Measurements from ENCODE around the gene SUMO3.

DNA sequence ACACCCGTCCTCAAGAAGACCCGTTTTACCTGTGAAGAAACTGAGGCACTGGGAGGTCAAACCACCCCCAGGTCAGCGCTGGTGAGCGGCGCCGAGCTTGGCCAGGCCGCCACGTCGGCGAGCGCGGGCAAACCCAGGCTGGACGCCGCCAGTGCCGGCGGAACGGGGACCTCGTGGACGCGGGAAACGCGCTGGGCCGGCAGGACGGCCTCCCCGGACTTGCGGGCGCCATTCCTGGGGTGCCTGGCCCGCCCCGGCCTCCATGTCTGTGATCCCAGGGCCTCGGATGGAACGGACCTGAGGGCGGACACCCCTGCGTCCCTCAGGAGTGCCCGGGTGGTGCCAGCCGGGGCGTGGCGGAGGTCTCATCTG, 764 bp upstream of the SUMO3 start:
- TF ChIP-seq POLR2A (IDR thresholded peaks at IDR 0.05; ENCODE audit: control extremely low read depth in 1 of 2, low read depth in 2 of 2, low read length in 2 of 2) (no peak), RFX5 (IDR thresholded peaks at IDR 0.05; ENCODE audit: borderline replicate concordance, low read depth, low read length) (no peak), CREB1 (IDR thresholded peaks at IDR 0.05) (no peak), BCL11A (IDR thresholded peaks at IDR 0.05; ENCODE audit: low read depth in 2 of 2, low read length in 2 of 2) (no peak), POLR2AphosphoS5 (IDR thresholded peaks at IDR 0.05; ENCODE audit: low read depth, low read length) (no peak), RAD21 (IDR thresholded peaks at IDR 0.05 in 1 of 2, conservative IDR thresholded peaks at IDR 0.05 in 1 of 2; ENCODE audit: low read depth in 2 of 2, low read length in 2 of 2) (no peak), EP300 (IDR thresholded peaks at IDR 0.05; ENCODE audit: borderline replicate concordance in 1 of 2, low read depth in 2 of 2, low read length in 2 of 2) (no peak), SUZ12 (IDR thresholded peaks at IDR 0.05; ENCODE audit: low read length) (no peak), JUN (IDR thresholded peaks at IDR 0.05; ENCODE audit: low read depth, low read length) (no peak), EZH2 (IDR thresholded peaks at IDR 0.05; ENCODE audit: low read depth, low read length, severe bottlenecking) (no peak)
- TF ChIP-seq, protein P1, sequence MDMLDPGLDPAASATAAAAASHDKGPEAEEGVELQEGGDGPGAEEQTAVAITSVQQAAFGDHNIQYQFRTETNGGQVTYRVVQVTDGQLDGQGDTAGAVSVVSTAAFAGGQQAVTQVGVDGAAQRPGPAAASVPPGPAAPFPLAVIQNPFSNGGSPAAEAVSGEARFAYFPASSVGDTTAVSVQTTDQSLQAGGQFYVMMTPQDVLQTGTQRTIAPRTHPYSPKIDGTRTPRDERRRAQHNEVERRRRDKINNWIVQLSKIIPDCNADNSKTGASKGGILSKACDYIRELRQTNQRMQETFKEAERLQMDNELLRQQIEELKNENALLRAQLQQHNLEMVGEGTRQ (IDR thresholded peaks at IDR 0.05; ENCODE audit: low read length) = no peak
- TF ChIP-seq, protein P2, sequence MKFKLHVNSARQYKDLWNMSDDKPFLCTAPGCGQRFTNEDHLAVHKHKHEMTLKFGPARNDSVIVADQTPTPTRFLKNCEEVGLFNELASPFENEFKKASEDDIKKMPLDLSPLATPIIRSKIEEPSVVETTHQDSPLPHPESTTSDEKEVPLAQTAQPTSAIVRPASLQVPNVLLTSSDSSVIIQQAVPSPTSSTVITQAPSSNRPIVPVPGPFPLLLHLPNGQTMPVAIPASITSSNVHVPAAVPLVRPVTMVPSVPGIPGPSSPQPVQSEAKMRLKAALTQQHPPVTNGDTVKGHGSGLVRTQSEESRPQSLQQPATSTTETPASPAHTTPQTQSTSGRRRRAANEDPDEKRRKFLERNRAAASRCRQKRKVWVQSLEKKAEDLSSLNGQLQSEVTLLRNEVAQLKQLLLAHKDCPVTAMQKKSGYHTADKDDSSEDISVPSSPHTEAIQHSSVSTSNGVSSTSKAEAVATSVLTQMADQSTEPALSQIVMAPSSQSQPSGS (IDR thresholded peaks at IDR 0.05; ENCODE audit: low read length) = no peak
- TF ChIP-seq, protein P3, sequence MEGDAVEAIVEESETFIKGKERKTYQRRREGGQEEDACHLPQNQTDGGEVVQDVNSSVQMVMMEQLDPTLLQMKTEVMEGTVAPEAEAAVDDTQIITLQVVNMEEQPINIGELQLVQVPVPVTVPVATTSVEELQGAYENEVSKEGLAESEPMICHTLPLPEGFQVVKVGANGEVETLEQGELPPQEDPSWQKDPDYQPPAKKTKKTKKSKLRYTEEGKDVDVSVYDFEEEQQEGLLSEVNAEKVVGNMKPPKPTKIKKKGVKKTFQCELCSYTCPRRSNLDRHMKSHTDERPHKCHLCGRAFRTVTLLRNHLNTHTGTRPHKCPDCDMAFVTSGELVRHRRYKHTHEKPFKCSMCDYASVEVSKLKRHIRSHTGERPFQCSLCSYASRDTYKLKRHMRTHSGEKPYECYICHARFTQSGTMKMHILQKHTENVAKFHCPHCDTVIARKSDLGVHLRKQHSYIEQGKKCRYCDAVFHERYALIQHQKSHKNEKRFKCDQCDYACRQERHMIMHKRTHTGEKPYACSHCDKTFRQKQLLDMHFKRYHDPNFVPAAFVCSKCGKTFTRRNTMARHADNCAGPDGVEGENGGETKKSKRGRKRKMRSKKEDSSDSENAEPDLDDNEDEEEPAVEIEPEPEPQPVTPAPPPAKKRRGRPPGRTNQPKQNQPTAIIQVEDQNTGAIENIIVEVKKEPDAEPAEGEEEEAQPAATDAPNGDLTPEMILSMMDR (IDR thresholded peaks at IDR 0.05; ENCODE audit: control extremely low read depth in 1 of 3, insufficient read depth in 1 of 3, low read depth in 1 of 3, low read length in 3 of 3) = no peak
